K562 (cell line): ENCODE results near the gene RIT2. TPM values are rescaled to one million over a fixed set of nuclear protein-coding genes. Genes with fewer than 3 reads are reported as not detected.

Source experiments
- DNMT1 ChIP-seq: fragments of 450-650 bp; IDR thresholded peaks from 2 replicates; pipeline ENCODE4 v1.6.1; 2016; ENCODE audit warnings: antibody characterized with exemption, mild to moderate bottlenecking
- FOXA1 ChIP-seq: fragments of 450-650 bp; IDR thresholded peaks from 2 replicates; pipeline ENCODE4 v1.6.1; 2016; ENCODE audit warnings: mild to moderate bottlenecking, borderline replicate concordance
- ILF3 ChIP-seq: fragments of 450-650 bp; IDR thresholded peaks from 2 replicates; pipeline ENCODE4 v1.6.1; 2018; ENCODE audit warnings: antibody characterized with exemption, mild to moderate bottlenecking, moderate library complexity, borderline replicate concordance
- JUND ChIP-seq, 2 experiments: IDR thresholded peaks; 2 replicates in 1 of 2; 3 replicates in 1 of 2; pipeline ENCODE4 v1.6.1; 2011; ENCODE audit warnings: borderline replicate concordance in 2 of 2, low read depth in 2 of 2, low read length in 2 of 2, improper control_type of control experiment in 1 of 2, missing biosample characterization in 1 of 2, missing genetic modification characterization in 1 of 2, missing genetic modification reagents in 1 of 2
- MTF1 ChIP-seq: fragments of 250-450 bp; sonication (Bioruptor Pico); IDR thresholded peaks from 2 replicates; pipeline ENCODE4 v1.9.0; 2021; ENCODE audit warnings: moderate library complexity, mild to moderate bottlenecking, inconsistent platforms, borderline replicate concordance
- MXI1 ChIP-seq: IDR thresholded peaks from 2 replicates; pipeline ENCODE4 v1.6.1; 2011; ENCODE audit warnings: low read depth, mild to moderate bottlenecking, improper control_type of control experiment, low read length
- NCOA2 ChIP-seq, 2 experiments: fragments of 450-650 bp; IDR thresholded peaks; 2 replicates each; pipeline ENCODE4 v1.6.1; 2018; ENCODE audit warnings: mild to moderate bottlenecking in 2 of 2, moderate library complexity in 1 of 2; ENCODE audit not compliant: partially characterized antibody in 2 of 2
- PHF20 ChIP-seq: fragments of 450-650 bp; IDR thresholded peaks from 2 replicates; pipeline ENCODE4 v1.6.1; 2018; ENCODE audit not compliant: partially characterized antibody
- RFX7 ChIP-seq: fragments of 250-450 bp; sonication (Bioruptor Pico); IDR thresholded peaks from 2 replicates; pipeline ENCODE4 v1.5.1; 2021; ENCODE audit warnings: mild to moderate bottlenecking
- SIN3A ChIP-seq, 2 experiments: fragments of 150-350 bp in 1 of 2; IDR thresholded peaks; 2 replicates each; pipeline ENCODE4 v1.6.1; 2011 to 2016; ENCODE audit warnings: borderline replicate concordance in 2 of 2, low read depth in 2 of 2, low read length in 2 of 2, mild to moderate bottlenecking in 2 of 2, moderate library complexity in 2 of 2; ENCODE audit not compliant: control insufficient read depth in 1 of 2
- TAF7 ChIP-seq: fragments of 450-650 bp; IDR thresholded peaks from 2 replicates; pipeline ENCODE4 v1.6.1; 2016; ENCODE audit warnings: missing genetic modification characterization, missing compliant biosample characterization
- ZC3H4 ChIP-seq: sonication (generic); formaldehyde crosslinking; IDR thresholded peaks from 2 replicates; pipeline ENCODE4 v1.9.0; 2021; ENCODE audit warnings: missing genetic modification reagents, borderline replicate concordance
- ZNF253 ChIP-seq: fragments of 250-450 bp; sonication (Bioruptor Pico); conservative IDR thresholded peaks from 2 replicates; pipeline ENCODE4 v1.6.1; 2021; ENCODE audit warnings: mild to moderate bottlenecking
- polyA plus RNA-seq, 8 experiments: library from polyadenylated mRNA; depleted of rRNA in 4 of 8; stranded (reverse) in 5 of 8; unstranded in 3 of 8; fragments of >200 nt; fragmentation: Nextera tagmentation in 2 of 8; fragmentation: Illumina TruSeq in 1 of 8; extraction: Ambion mirVana in 2 of 8; extraction: Trizol in 1 of 8; gene quantifications; 2 replicates each; pipeline versions ENCODE4 v1.2.1 to v1.2.3, GENCODE V29; 2011 to 2014; ENCODE audit warnings: inconsistent platforms in 1 of 8, missing spikeins in 1 of 8
- total RNA-seq, 7 experiments: library from RNA; depleted of rRNA in 6 of 7; stranded (reverse); fragments of >200 nt in 6 of 7; fragmentation: Illumina TruSeq in 2 of 7; extraction: Trizol in 2 of 7; gene quantifications; 2 replicates each; pipeline versions ENCODE4 v1.2.1 to v1.2.3, GENCODE V29; 2011 to 2021; ENCODE audit warnings: low replicate concordance in 1 of 7
- TF ChIP-seq, protein P1 (sequence below): fragments of 250-450 bp; sonication (Bioruptor Pico); IDR thresholded peaks from 2 replicates; pipeline ENCODE4 v1.4.0; 2020; ENCODE audit warnings: mild to moderate bottlenecking
- TF ChIP-seq, protein P2 (sequence below): fragments of 450-650 bp; IDR thresholded peaks from 2 replicates; pipeline ENCODE4 v1.6.1; 2017; ENCODE audit warnings: antibody characterized with exemption, mild to moderate bottlenecking
- TF ChIP-seq, protein P3 (sequence below), 2 experiments: IDR thresholded peaks; 2 replicates each; pipeline ENCODE4 v1.6.1; 2011; ENCODE audit warnings: borderline replicate concordance in 1 of 2, control low read depth in 1 of 2, low read depth in 1 of 2, low read length in 1 of 2, mild to moderate bottlenecking in 1 of 2, mixed read lengths in 1 of 2, moderate library complexity in 1 of 2; ENCODE audit not compliant: insufficient read depth in 1 of 2, insufficient read length in 1 of 2, poor library complexity in 1 of 2, severe bottlenecking in 1 of 2; ENCODE audit errors: extremely low read depth in 1 of 2

RIT2 gene
- total and polyA plus RNA-seq, 9 of the 15 experiments (the other 6 are each of a cell fraction or from before 2014, with no cell fraction given): not detected

DNA sequence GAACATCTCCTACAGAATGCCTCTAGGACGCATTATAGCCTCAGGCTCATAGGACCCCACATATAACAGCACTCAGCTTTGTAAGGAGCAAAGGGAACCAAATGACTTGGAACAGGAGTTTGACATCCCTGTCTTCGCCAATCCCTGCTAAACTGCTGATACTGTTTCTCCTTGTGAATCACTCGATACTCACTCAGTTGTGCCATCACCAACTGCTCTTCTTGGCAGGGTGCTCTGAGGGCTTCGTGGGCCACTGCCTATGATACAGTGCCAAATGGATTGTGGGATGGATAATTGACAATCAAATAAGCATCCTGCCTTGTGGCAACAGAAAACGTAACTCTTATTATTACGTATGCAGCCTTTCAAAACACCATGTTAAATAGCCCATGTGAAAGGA is 396.3 kb downstream of the RIT2 start (continued):
- TF ChIP-seq, protein P1, sequence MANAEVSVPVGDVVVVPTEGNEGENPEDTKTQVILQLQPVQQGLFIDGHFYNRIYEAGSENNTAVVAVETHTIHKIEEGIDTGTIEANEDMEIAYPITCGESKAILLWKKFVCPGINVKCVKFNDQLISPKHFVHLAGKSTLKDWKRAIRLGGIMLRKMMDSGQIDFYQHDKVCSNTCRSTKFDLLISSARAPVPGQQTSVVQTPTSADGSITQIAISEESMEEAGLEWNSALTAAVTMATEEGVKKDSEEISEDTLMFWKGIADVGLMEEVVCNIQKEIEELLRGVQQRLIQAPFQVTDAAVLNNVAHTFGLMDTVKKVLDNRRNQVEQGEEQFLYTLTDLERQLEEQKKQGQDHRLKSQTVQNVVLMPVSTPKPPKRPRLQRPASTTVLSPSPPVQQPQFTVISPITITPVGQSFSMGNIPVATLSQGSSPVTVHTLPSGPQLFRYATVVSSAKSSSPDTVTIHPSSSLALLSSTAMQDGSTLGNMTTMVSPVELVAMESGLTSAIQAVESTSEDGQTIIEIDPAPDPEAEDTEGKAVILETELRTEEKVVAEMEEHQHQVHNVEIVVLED (CRISPR knock-in tag): no peak
- TF ChIP-seq SIN3A (IDR thresholded peaks at IDR 0.05; ENCODE audit: borderline replicate concordance in 2 of 2, control insufficient read depth in 1 of 2, low read depth in 2 of 2, low read length in 2 of 2) (no peak), TAF7 (no peak), DNMT1 (no peak), ZNF253 (CRISPR knock-in tag) (no peak), PHF20 (no peak), ZC3H4 (no peak), RFX7 (CRISPR knock-in tag) (no peak), ILF3 (no peak), MXI1 (no peak), NCOA2 (IDR thresholded peaks at IDR 0.05; ENCODE audit: partially characterized antibody in 2 of 2) (no peak), FOXA1 (no peak), JUND (IDR thresholded peaks at IDR 0.05; ENCODE audit: borderline replicate concordance, low read depth, low read length) (no peak), JUND (tag; IDR thresholded peaks at IDR 0.05; ENCODE audit: borderline replicate concordance, low read depth, low read length) (no peak), MTF1 (CRISPR knock-in tag) (no peak)
- TF ChIP-seq, protein P2, sequence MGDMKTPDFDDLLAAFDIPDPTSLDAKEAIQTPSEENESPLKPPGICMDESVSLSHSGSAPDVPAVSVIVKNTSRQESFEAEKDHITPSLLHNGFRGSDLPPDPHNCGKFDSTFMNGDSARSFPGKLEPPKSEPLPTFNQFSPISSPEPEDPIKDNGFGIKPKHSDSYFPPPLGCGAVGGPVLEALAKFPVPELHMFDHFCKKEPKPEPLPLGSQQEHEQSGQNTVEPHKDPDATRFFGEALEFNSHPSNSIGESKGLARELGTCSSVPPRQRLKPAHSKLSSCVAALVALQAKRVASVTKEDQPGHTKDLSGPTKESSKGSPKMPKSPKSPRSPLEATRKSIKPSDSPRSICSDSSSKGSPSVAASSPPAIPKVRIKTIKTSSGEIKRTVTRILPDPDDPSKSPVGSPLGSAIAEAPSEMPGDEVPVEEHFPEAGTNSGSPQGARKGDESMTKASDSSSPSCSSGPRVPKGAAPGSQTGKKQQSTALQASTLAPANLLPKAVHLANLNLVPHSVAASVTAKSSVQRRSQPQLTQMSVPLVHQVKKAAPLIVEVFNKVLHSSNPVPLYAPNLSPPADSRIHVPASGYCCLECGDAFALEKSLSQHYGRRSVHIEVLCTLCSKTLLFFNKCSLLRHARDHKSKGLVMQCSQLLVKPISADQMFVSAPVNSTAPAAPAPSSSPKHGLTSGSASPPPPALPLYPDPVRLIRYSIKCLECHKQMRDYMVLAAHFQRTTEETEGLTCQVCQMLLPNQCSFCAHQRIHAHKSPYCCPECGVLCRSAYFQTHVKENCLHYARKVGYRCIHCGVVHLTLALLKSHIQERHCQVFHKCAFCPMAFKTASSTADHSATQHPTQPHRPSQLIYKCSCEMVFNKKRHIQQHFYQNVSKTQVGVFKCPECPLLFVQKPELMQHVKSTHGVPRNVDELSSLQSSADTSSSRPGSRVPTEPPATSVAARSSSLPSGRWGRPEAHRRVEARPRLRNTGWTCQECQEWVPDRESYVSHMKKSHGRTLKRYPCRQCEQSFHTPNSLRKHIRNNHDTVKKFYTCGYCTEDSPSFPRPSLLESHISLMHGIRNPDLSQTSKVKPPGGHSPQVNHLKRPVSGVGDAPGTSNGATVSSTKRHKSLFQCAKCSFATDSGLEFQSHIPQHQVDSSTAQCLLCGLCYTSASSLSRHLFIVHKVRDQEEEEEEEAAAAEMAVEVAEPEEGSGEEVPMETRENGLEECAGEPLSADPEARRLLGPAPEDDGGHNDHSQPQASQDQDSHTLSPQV: no peak
- TF ChIP-seq, protein P3, sequence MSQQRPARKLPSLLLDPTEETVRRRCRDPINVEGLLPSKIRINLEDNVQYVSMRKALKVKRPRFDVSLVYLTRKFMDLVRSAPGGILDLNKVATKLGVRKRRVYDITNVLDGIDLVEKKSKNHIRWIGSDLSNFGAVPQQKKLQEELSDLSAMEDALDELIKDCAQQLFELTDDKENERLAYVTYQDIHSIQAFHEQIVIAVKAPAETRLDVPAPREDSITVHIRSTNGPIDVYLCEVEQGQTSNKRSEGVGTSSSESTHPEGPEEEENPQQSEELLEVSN (IDR thresholded peaks at IDR 0.05; ENCODE audit: borderline replicate concordance in 1 of 2, extremely low read depth in 1 of 2, insufficient read depth in 1 of 2, insufficient read length in 1 of 2, low read depth in 1 of 2, low read length in 1 of 2, poor library complexity in 1 of 2, severe bottlenecking in 1 of 2): no peak
